Measurements from ENCODE around the gene CLK3. TPM values are rescaled to one million over a fixed set of nuclear protein-coding genes. Genes with fewer than 3 reads are reported as not detected.

The CLK3 gene
- total and polyA plus RNA-seq, 2 of the 13 experiments (the other 11 are each of a cell fraction or from before 2014, with no cell fraction given), result 41.5 to 82.0 TPM

DNA sequence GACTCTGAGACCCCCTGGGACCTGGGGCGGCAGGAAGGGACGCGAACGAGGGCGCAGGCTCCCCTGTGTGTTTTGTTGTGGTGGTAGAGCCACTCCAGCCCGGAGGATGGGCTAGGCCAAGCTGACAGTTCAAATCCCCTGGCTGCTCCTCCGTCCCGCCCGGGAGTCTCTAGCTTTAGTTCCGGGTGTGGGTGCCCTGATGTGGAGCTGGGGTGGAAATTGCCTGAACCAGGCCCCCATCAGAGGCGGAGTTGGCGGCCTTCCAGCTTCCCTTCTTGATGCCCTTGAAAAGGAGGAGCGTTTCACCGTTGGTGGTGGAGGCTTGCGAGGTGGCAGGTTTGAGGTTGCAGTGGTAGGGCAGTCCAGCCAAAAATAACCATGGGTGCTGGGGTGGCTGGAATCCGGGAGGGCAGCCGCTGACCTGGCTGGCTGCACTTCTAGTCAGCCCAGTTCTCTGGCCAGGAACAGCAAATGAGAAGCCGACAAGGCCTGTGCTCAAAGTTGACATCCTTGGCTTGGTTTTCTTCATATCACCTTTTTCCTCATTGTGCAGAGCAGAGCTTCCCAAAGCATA is 817 bp downstream of the CLK3 start (continued):
- TF ChIP-seq, protein P1, sequence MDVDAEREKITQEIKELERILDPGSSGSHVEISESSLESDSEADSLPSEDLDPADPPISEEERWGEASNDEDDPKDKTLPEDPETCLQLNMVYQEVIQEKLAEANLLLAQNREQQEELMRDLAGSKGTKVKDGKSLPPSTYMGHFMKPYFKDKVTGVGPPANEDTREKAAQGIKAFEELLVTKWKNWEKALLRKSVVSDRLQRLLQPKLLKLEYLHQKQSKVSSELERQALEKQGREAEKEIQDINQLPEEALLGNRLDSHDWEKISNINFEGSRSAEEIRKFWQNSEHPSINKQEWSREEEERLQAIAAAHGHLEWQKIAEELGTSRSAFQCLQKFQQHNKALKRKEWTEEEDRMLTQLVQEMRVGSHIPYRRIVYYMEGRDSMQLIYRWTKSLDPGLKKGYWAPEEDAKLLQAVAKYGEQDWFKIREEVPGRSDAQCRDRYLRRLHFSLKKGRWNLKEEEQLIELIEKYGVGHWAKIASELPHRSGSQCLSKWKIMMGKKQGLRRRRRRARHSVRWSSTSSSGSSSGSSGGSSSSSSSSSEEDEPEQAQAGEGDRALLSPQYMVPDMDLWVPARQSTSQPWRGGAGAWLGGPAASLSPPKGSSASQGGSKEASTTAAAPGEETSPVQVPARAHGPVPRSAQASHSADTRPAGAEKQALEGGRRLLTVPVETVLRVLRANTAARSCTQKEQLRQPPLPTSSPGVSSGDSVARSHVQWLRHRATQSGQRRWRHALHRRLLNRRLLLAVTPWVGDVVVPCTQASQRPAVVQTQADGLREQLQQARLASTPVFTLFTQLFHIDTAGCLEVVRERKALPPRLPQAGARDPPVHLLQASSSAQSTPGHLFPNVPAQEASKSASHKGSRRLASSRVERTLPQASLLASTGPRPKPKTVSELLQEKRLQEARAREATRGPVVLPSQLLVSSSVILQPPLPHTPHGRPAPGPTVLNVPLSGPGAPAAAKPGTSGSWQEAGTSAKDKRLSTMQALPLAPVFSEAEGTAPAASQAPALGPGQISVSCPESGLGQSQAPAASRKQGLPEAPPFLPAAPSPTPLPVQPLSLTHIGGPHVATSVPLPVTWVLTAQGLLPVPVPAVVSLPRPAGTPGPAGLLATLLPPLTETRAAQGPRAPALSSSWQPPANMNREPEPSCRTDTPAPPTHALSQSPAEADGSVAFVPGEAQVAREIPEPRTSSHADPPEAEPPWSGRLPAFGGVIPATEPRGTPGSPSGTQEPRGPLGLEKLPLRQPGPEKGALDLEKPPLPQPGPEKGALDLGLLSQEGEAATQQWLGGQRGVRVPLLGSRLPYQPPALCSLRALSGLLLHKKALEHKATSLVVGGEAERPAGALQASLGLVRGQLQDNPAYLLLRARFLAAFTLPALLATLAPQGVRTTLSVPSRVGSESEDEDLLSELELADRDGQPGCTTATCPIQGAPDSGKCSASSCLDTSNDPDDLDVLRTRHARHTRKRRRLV (CRISPR knock-in tag; IDR thresholded peaks at IDR 0.05), result 0 out of 2 replicates have a peak, but pooled peaks have one; percentile 38
- TF ChIP-seq PRDM4 (CRISPR knock-in tag; IDR thresholded peaks at IDR 0.05; ENCODE audit: borderline replicate concordance) (no peak), ZNF407 (CRISPR knock-in tag; IDR thresholded peaks at IDR 0.05; ENCODE audit: not compliant biosample characterization) (no peak), RBM39 (IDR thresholded peaks at IDR 0.05; ENCODE audit: low read depth, low read length, poor library complexity, severe bottlenecking) (peak; percentile 3), CC2D1A (CRISPR knock-in tag; IDR thresholded peaks at IDR 0.05) (no peak), KDM5A (IDR thresholded peaks at IDR 0.05; ENCODE audit: borderline replicate concordance, low read length) (peak; percentile 64; the same call in 1 of the 2 replicates), ELF3 (CRISPR knock-in tag; IDR thresholded peaks at IDR 0.05) (peak; percentile 40; the same call in 1 of the 2 replicates), SNAI1 (CRISPR knock-in tag; IDR thresholded peaks at IDR 0.05; ENCODE audit: borderline replicate concordance) (0 out of 2 replicates have a peak, but pooled peaks have one; percentile 66), ZSCAN5A (CRISPR knock-in tag; IDR thresholded peaks at IDR 0.05; ENCODE audit: borderline replicate concordance) (no peak), ZBTB20 (CRISPR knock-in tag; IDR thresholded peaks at IDR 0.05; ENCODE audit: borderline replicate concordance, low read depth) (0 out of 2 replicates have a peak, but pooled peaks have one; percentile 12)
